GM12892 (cell line): ENCODE measurements around the gene FAM114A1.

ENCODE experiments used
- DNase-seq: peaks from one replicate; pipeline ENCODE4 v3.0.0; 2011; ENCODE audit not compliant: insufficient read length
- FAIRE-seq: peaks from 2 replicates; lab custom pipeline; 2011; peaks lifted over from hg19 to GRCh38; lab: Jason Lieb, UNC
- POLR2A ChIP-seq: IDR thresholded peaks from 2 replicates; pipeline ENCODE4 v1.6.1; 2011; ENCODE audit warnings: low read depth, low read length, control low read depth
- POLR2AphosphoS5 ChIP-seq: IDR thresholded peaks from 2 replicates; pipeline ENCODE4 v1.6.1; 2011; ENCODE audit warnings: low read depth, low read length, control low read depth
- TAF1 ChIP-seq: IDR thresholded peaks from 2 replicates; pipeline ENCODE4 v1.6.1; 2011; ENCODE audit warnings: low read depth, mild to moderate bottlenecking, control low read depth, low read length, borderline replicate concordance

The FAM114A1 gene

GRCh38 chr4:38860788-38861424 is 6.7 kb upstream of the FAM114A1 start:
- FAIRE-seq (peak; percentile 85), DNase-seq (peak; percentile 33)
- no peak for TF ChIP-seq TAF1
- TF ChIP-seq POLR2A = no peak
- no peak for TF ChIP-seq POLR2AphosphoS5

GRCh38 chr4:38861791-38862190 is 5.8 kb upstream of the FAM114A1 start:
- FAIRE-seq = peak; percentile 42
- TF ChIP-seq POLR2AphosphoS5 = no peak
- TF ChIP-seq POLR2A = no peak
- no peak for TF ChIP-seq TAF1

GRCh38 chr4:38865445-38865844 is 2.2 kb upstream of the FAM114A1 start:
- no peak for FAIRE-seq
- DNase-seq = no peak
- TF ChIP-seq TAF1 (no peak), POLR2AphosphoS5 (no peak), POLR2A (no peak)

More at GRCh38 chr4:38861791-38862190, 5.8 kb upstream of the FAM114A1 start:
- no peak for DNase-seq

GRCh38 chr4:38866973-38867477 is 581 bp upstream of the FAM114A1 start:
- no peak for DNase-seq
- TF ChIP-seq TAF1 (no peak), POLR2AphosphoS5 (no peak), POLR2A (no peak)
- peak; percentile 79 for FAIRE-seq

GRCh38 chr4:38868059-38868960 is 704 bp downstream of the FAM114A1 start:
- FAIRE-seq (no peak), DNase-seq (no peak)
- no peak for TF ChIP-seq POLR2AphosphoS5
- TF ChIP-seq POLR2A = no peak
- no peak for TF ChIP-seq TAF1

GRCh38 chr4:38869511-38869910 is 1.9 kb downstream of the FAM114A1 start:
- FAIRE-seq = no peak
- TF ChIP-seq TAF1 = no peak
- TF ChIP-seq POLR2AphosphoS5 = no peak
- no peak for TF ChIP-seq POLR2A
- DNase-seq = no peak

GRCh38 chr4:38870098-38870808 is 2.6 kb downstream of the FAM114A1 start:
- FAIRE-seq (no peak), DNase-seq (no peak)
- no peak for TF ChIP-seq POLR2A
- no peak for TF ChIP-seq TAF1
- TF ChIP-seq POLR2AphosphoS5 = no peak

- no peak for FAIRE-seq
Observed at GRCh38 chr4:38871593-38871992, 4.0 kb downstream of the FAM114A1 start.

GRCh38 chr4:38872620-38873019 is 5.0 kb downstream of the FAM114A1 start:
- FAIRE-seq (no peak), DNase-seq (no peak)
- TF ChIP-seq POLR2A (no peak), POLR2AphosphoS5 (no peak), TAF1 (no peak)

More at GRCh38 chr4:38871593-38871992, 4.0 kb downstream of the FAM114A1 start:
- TF ChIP-seq TAF1 = no peak
- TF ChIP-seq POLR2AphosphoS5 = no peak
- no peak for TF ChIP-seq POLR2A
- no peak for DNase-seq

- no peak for TF ChIP-seq POLR2A
- no peak for TF ChIP-seq TAF1
- no peak for TF ChIP-seq POLR2AphosphoS5
- FAIRE-seq (no peak), DNase-seq (no peak)
Observed at GRCh38 chr4:38873290-38873944, 5.8 kb downstream of the FAM114A1 start.

- no peak for FAIRE-seq
- TF ChIP-seq POLR2A (no peak), POLR2AphosphoS5 (no peak), TAF1 (no peak)
- DNase-seq = no peak
Observed at GRCh38 chr4:38876636-38877035, 9.0 kb downstream of the FAM114A1 start.
